NCI-H82 treated with DMSO at 0.1 percent for 48 hours (cell line): ENCODE data around the gene FABP3.

Source experiments
- DNase-seq: peaks from one replicate; lab custom pipeline; 2025; ENCODE audit not compliant: unreplicated experiment; lab: John Stamatoyannopoulos, UW

FABP3 gene

DNA sequence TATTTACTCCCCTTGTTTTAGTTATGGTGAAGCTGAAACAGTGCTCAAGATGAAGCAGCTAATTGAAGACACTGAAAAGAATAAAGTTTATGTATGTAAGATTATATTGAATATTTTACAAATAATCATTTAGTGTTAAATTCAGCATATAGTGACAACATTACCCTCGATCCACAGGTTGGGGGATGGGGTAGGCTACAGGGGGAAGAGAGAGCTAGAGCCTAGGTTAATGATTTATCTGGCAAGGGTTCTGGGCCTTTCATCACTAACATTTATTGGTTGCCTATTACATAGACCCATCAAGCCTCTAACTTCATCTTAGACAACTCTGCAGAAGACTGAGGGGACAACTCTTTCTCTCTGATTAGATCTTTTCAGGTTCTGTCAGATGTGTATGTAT is 54.7 kb downstream of the FABP3 start:
- no peak for DNase-seq

DNA sequence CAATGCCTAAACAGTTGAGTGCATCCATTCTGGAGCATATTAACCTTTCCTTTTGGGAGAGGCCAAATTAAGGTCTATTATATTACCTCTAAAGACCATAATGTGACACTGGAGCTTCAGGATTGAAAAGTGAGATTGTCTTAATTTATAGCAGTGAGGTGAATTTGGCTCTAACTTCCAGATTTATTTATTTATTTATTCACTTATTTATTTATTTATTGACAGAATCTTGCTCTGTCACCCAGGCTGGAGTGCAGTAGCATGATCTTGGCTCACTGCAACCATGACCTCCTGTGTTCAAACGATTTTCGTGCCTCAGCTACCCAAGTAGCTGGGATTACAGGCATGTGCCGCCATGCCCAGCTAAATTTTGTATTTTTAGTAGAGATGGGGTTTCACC is 57.0 kb downstream of the FABP3 start:
- no peak for DNase-seq
